HepG2 (cell line): ENCODE results near the gene ADCY7. TPM values are rescaled to one million over a fixed set of nuclear protein-coding genes. Genes with fewer than 3 reads are reported as not detected.

Experiments
- ETV5 ChIP-seq: IDR thresholded peaks from 2 replicates; pipeline ENCODE4 v1.6.1; 2018; ENCODE audit warnings: missing biosample characterization, missing genetic modification reagents, inconsistent platforms, borderline replicate concordance
- GABPB1 ChIP-seq: IDR thresholded peaks from 2 replicates; pipeline ENCODE4 v1.6.1; 2016; ENCODE audit warnings: mild to moderate bottlenecking, missing genetic modification reagents, moderate library complexity, missing compliant biosample characterization
- HOXA9 ChIP-seq: sonication (generic); formaldehyde crosslinking; IDR thresholded peaks from 2 replicates; pipeline ENCODE4 v1.8.1; 2022; ENCODE audit warnings: missing genetic modification reagents, mild to moderate bottlenecking, moderate library complexity, borderline replicate concordance
- MATR3 ChIP-seq: sonication (generic); formaldehyde crosslinking; IDR thresholded peaks from 2 replicates; pipeline ENCODE4 v1.4.0; 2020; ENCODE audit warnings: missing genetic modification reagents
- MYNN ChIP-seq: sonication (generic); formaldehyde crosslinking; IDR thresholded peaks from 2 replicates; pipeline ENCODE4 v1.4.0; 2020; ENCODE audit warnings: mild to moderate bottlenecking, low read depth, missing genetic modification reagents
- MZF1 ChIP-seq: sonication (generic); formaldehyde crosslinking; IDR thresholded peaks from 2 replicates; pipeline ENCODE4 v1.8.1; 2023; ENCODE audit warnings: mild to moderate bottlenecking, missing genetic modification reagents, borderline replicate concordance
- NR0B2 ChIP-seq: sonication (generic); formaldehyde crosslinking; IDR thresholded peaks from 2 replicates; pipeline ENCODE4 v1.4.0; 2020; ENCODE audit warnings: mild to moderate bottlenecking, missing genetic modification reagents
- NRL ChIP-seq: sonication (generic); formaldehyde crosslinking; IDR thresholded peaks from 2 replicates; pipeline ENCODE4 v1.5.0; 2020; ENCODE audit warnings: missing genetic modification reagents, mild to moderate bottlenecking, moderate library complexity, borderline replicate concordance
- PAWR ChIP-seq: sonication (generic); formaldehyde crosslinking; IDR thresholded peaks from 2 replicates; pipeline ENCODE4 v1.4.0; 2020; ENCODE audit warnings: missing genetic modification reagents, mild to moderate bottlenecking, borderline replicate concordance
- PRDM4 ChIP-seq: sonication (generic); formaldehyde crosslinking; IDR thresholded peaks from 2 replicates; pipeline ENCODE4 v1.9.0; 2021; ENCODE audit warnings: missing genetic modification reagents, borderline replicate concordance
- PTBP1 ChIP-seq: fragments of 200-400 bp; formaldehyde crosslinking; IDR thresholded peaks from 2 replicates; pipeline ENCODE4 v1.6.1; 2018; ENCODE audit warnings: low read length, low read depth; ENCODE audit not compliant: poor library complexity, severe bottlenecking
- THYN1 ChIP-seq: sonication (generic); formaldehyde crosslinking; IDR thresholded peaks from 2 replicates; pipeline ENCODE4 v1.8.1; 2023; ENCODE audit warnings: low read depth, mild to moderate bottlenecking, moderate library complexity, missing genetic modification reagents, borderline replicate concordance
- ZBTB7B ChIP-seq: sonication (generic); formaldehyde crosslinking; IDR thresholded peaks from 2 replicates; pipeline ENCODE4 v1.4.0; 2020; ENCODE audit warnings: missing genetic modification reagents
- ZFY ChIP-seq: sonication (generic); formaldehyde crosslinking; IDR thresholded peaks from 2 replicates; pipeline ENCODE4 v1.4.0; 2020; ENCODE audit warnings: missing genetic modification reagents
- ZNF235 ChIP-seq: sonication (generic); formaldehyde crosslinking; IDR thresholded peaks from 2 replicates; pipeline ENCODE4 v1.8.1; 2023; ENCODE audit warnings: mild to moderate bottlenecking, missing genetic modification reagents, borderline replicate concordance
- ZNF547 ChIP-seq: sonication (generic); formaldehyde crosslinking; IDR thresholded peaks from 2 replicates; pipeline ENCODE4 v1.5.1; 2020; ENCODE audit warnings: mild to moderate bottlenecking, missing genetic modification reagents
- ZNF572 ChIP-seq: sonication (generic); formaldehyde crosslinking; IDR thresholded peaks from 2 replicates; pipeline ENCODE4 v1.5.1; 2020; ENCODE audit warnings: mild to moderate bottlenecking, missing genetic modification reagents
- ZNF687 ChIP-seq: sonication (generic); formaldehyde crosslinking; IDR thresholded peaks from 2 replicates; pipeline ENCODE4 v1.5.1; 2020; ENCODE audit warnings: mild to moderate bottlenecking, missing genetic modification reagents, moderate library complexity
- ZNF839 ChIP-seq: sonication (generic); formaldehyde crosslinking; IDR thresholded peaks from 2 replicates; pipeline ENCODE4 v1.4.0; 2020; ENCODE audit warnings: missing genetic modification reagents, mild to moderate bottlenecking, borderline replicate concordance
- ZNF883 ChIP-seq: sonication (generic); formaldehyde crosslinking; IDR thresholded peaks from 2 replicates; pipeline ENCODE4 v1.5.1; 2020; ENCODE audit warnings: mild to moderate bottlenecking, missing genetic modification reagents; ENCODE audit errors: not compliant biosample characterization
- polyA plus RNA-seq, 8 experiments: library from polyadenylated mRNA; depleted of rRNA in 3 of 8; stranded (reverse) in 7 of 8; unstranded in 1 of 8; fragments of >200 nt; fragmentation: Illumina TruSeq in 4 of 8; extraction: Trizol in 4 of 8; gene quantifications; 2 replicates each; pipeline versions ENCODE4 v1.2.1 to v1.2.3, GENCODE V29; 2011 to 2016; ENCODE audit warnings: low read depth in 4 of 8, missing spikeins in 1 of 8, mixed read lengths in 1 of 8; ENCODE audit not compliant: insufficient read depth in 1 of 8
- total RNA-seq, 5 experiments: library from RNA; depleted of rRNA; stranded (reverse); fragments of >200 nt; fragmentation: Illumina TruSeq; extraction: Trizol; gene quantifications; 2 replicates each; pipeline ENCODE4 v1.2.3, GENCODE V29; 2016; ENCODE audit warnings: low read depth in 1 of 5
- TF ChIP-seq, protein P1 (sequence below): IDR thresholded peaks from 2 replicates; pipeline ENCODE4 v1.6.1; 2016; ENCODE audit warnings: mild to moderate bottlenecking, missing biosample characterization, missing genetic modification reagents

Gene ADCY7
- total and polyA plus RNA-seq, 2 of the 13 experiments (the other 11 are each of a cell fraction or from before 2014, with no cell fraction given), result 2.2 to 4.3 TPM

DNA sequence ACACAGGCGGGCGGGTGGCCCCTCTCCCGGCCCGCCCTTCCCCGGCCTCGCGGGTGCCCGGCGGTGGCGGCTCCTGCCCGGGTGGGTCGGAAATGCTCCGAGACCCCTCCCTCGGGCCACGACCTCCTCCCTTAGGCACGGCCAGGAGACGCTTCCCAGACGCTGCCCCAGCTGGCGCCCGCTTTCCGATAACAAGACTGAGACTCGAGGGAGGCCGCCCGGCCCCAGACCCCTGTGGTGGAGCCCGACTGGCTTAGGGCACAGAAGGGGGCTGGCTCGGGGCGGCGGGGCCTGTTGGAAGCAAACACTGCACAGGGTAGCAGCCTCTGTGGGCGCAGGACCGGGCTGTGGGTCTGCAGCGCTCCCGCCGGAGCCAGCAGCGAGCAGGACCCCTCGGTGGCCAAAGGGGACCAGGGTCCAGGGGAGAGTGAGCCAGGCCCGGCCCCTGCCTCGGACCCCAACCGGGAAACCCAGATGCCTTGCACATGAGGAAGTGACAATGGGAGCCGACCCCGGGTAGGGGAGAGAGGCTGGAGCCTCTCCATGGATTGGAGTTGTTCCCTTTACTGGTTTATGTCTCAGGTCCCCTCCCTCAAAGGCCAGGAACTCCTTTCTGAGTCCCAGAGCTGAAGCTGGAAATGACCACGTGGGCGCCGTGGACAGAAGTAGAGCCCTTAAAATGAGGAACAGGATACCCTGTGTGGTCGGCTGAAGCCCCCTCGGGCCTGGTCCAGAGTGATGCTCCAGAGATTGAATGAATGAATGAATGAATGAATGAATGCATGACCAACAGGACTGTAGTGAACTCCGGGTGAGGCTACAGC, 19.8 kb upstream of the ADCY7 start (continued):
- peak; percentile 54; the same call in 1 of the 2 replicates for TF ChIP-seq NR0B2 (CRISPR knock-in tag)
- TF ChIP-seq ZNF883, result peak; percentile 79
- TF ChIP-seq MYNN (CRISPR knock-in tag), result no peak
- TF ChIP-seq ZNF687 (CRISPR knock-in tag), result peak; percentile 65
- TF ChIP-seq, protein P1, sequence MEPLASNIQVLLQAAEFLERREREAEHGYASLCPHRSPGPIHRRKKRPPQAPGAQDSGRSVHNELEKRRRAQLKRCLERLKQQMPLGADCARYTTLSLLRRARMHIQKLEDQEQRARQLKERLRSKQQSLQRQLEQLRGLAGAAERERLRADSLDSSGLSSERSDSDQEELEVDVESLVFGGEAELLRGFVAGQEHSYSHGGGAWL (CRISPR knock-in tag), result peak; percentile 76
- 0 out of 2 replicates have a peak, but pooled peaks have one; percentile 36 for TF ChIP-seq HOXA9 (CRISPR knock-in tag)
- 0 out of 2 replicates have a peak, but pooled peaks have one; percentile 36 for TF ChIP-seq ZNF235 (CRISPR knock-in tag)
- peak; percentile 28; the same call in 1 of the 2 replicates for TF ChIP-seq ZNF547 (CRISPR knock-in tag)
- no peak for TF ChIP-seq ZNF839
- peak; percentile 88 for TF ChIP-seq ZBTB7B
- TF ChIP-seq MATR3 (CRISPR knock-in tag), result no peak
- TF ChIP-seq ZFY (CRISPR knock-in tag), result peak; percentile 48; the same call in 1 of the 2 replicates
- peak; percentile 67; the same call in 1 of the 2 replicates for TF ChIP-seq NRL (CRISPR knock-in tag)
- TF ChIP-seq GABPB1 (CRISPR knock-in tag), result peak; percentile 44; the same call in 1 of the 2 replicates
- no peak for TF ChIP-seq THYN1 (CRISPR knock-in tag)
- peak; percentile 40; the same call in 1 of the 2 replicates for TF ChIP-seq ZNF572
- TF ChIP-seq PRDM4, result 0 out of 2 replicates have a peak, but pooled peaks have one; percentile 56
- TF ChIP-seq ETV5 (CRISPR knock-in tag), result peak; percentile 4; the same call in 1 of the 2 replicates
- TF ChIP-seq PTBP1, result peak; percentile 60
- TF ChIP-seq PAWR, result no peak
- TF ChIP-seq MZF1 (CRISPR knock-in tag), result no peak
